ENCODE results near the gene ATP2A3. TPM values are rescaled to one million over a fixed set of nuclear protein-coding genes. Genes with fewer than 3 reads are reported as not detected.
"Not testable (repeated sequence)": the region's sequence is repeated elsewhere in the genome, so short reads cannot be mapped to it uniquely, and the experiment has no call there.

The ATP2A3 gene
- total and polyA plus RNA-seq, 2 donors (not counting 1 experiment from before 2014, with no cell fraction given) = 0.25 to 12.4 TPM

- Histone ChIP-seq H3K4me1 (ENCODE audit: control insufficient read depth, extremely low read depth, insufficient read depth, low read length) (no peaks in the 10 kb centered on the region), H3K27ac (ENCODE audit: insufficient read depth, low read length) (no peak overlapping the region), H3K79me2 (ENCODE audit: control insufficient read depth, insufficient read depth, low read length) (no peaks in the 10 kb centered on the region), H3K9ac (ENCODE audit: insufficient read depth, low read length) (no peak overlapping the region), H3K36me3 (ENCODE audit: control insufficient read depth, insufficient read depth, low read length) (no peaks in the 10 kb centered on the region), H3K9me3 (ENCODE audit: control insufficient read depth, insufficient read depth, low read depth, low read length) (no peaks in the 10 kb centered on the region), H3K4me2 (ENCODE audit: extremely low read depth, insufficient read depth, low read length) (no peak overlapping the region), H3K4me3 (replicated peaks in 1 of 4; ENCODE audit: control extremely low read depth in 1 of 4, insufficient read depth in 1 of 4, low read depth in 3 of 4, low read length in 4 of 4) (no peak overlapping the region), H2AFZ (ENCODE audit: low read length) (no peak overlapping the region), H4K20me1 (ENCODE audit: control insufficient read depth, extremely low read depth, insufficient read depth, low read length) (no peaks in the 10 kb centered on the region), H3K27me3 (ENCODE audit: control insufficient read depth, insufficient read depth, low read length) (peaks cover 2% of the 10 kb centered on the region)
- DNase-seq (ENCODE audit: low read depth in 2 of 2) = no peak
- TF ChIP-seq EZH2 (IDR thresholded peaks at IDR 0.05; ENCODE audit: low read length, missing control alignments) (no peak), CTCF (conservative IDR thresholded peaks at IDR 0.05 in 1 of 2, IDR thresholded peaks at IDR 0.05 in 1 of 2; ENCODE audit: low read depth in 1 of 2, low read length in 2 of 2) (no peak)
Observed at GRCh38 chr17:3994221-3994576, 30.0 kb upstream of the ATP2A3 start.

GRCh38 chr17:3993493-3994220 is 29.4 kb upstream of the ATP2A3 start:
- TF ChIP-seq CTCF (conservative IDR thresholded peaks at IDR 0.05 in 1 of 2, IDR thresholded peaks at IDR 0.05 in 1 of 2; ENCODE audit: low read depth in 1 of 2, low read length in 2 of 2) (no peak), EZH2 (IDR thresholded peaks at IDR 0.05; ENCODE audit: low read length, missing control alignments) (no peak)
- H3K9me3 ChIP-seq (ENCODE audit: control insufficient read depth, insufficient read depth, low read depth, low read length) = no peaks in the 10 kb centered on the region
- H3K4me3 ChIP-seq (replicated peaks in 1 of 4; ENCODE audit: control extremely low read depth in 1 of 4, insufficient read depth in 1 of 4, low read depth in 3 of 4, low read length in 4 of 4) = no peak overlapping the region
- H3K27me3 ChIP-seq (ENCODE audit: control insufficient read depth, insufficient read depth, low read length) = peaks cover 2% of the 10 kb centered on the region
- no peak overlapping the region for H3K4me2 ChIP-seq (ENCODE audit: extremely low read depth, insufficient read depth, low read length)
- H2AFZ ChIP-seq (ENCODE audit: low read length) = no peak overlapping the region
- H3K4me1 ChIP-seq (ENCODE audit: control insufficient read depth, extremely low read depth, insufficient read depth, low read length) = no peaks in the 10 kb centered on the region
- no peaks in the 10 kb centered on the region for H3K36me3 ChIP-seq (ENCODE audit: control insufficient read depth, insufficient read depth, low read length)
- H3K9ac ChIP-seq (ENCODE audit: insufficient read depth, low read length) = no peak overlapping the region
- peak in 1 of 2 donors; percentile 16 for DNase-seq (ENCODE audit: low read depth in 2 of 2)
- no peaks in the 10 kb centered on the region for H4K20me1 ChIP-seq (ENCODE audit: control insufficient read depth, extremely low read depth, insufficient read depth, low read length)
- H3K27ac ChIP-seq (ENCODE audit: insufficient read depth, low read length) = no peak overlapping the region
- H3K79me2 ChIP-seq (ENCODE audit: control insufficient read depth, insufficient read depth, low read length) = no peaks in the 10 kb centered on the region

- Histone ChIP-seq H3K36me3 (ENCODE audit: control insufficient read depth, insufficient read depth, low read length) (no peaks in the 10 kb centered on the region), H3K27me3 (ENCODE audit: control insufficient read depth, insufficient read depth, low read length) (peaks cover 2% of the 10 kb centered on the region), H3K9ac (ENCODE audit: insufficient read depth, low read length) (no peak overlapping the region), H3K4me1 (ENCODE audit: control insufficient read depth, extremely low read depth, insufficient read depth, low read length) (no peaks in the 10 kb centered on the region), H3K4me3 (replicated peaks in 1 of 4; ENCODE audit: control extremely low read depth in 1 of 4, insufficient read depth in 1 of 4, low read depth in 3 of 4, low read length in 4 of 4) (no peak overlapping the region), H2AFZ (ENCODE audit: low read length) (no peak overlapping the region), H3K4me2 (ENCODE audit: extremely low read depth, insufficient read depth, low read length) (no peak overlapping the region), H3K27ac (ENCODE audit: insufficient read depth, low read length) (no peak overlapping the region), H3K9me3 (ENCODE audit: control insufficient read depth, insufficient read depth, low read depth, low read length) (no peaks in the 10 kb centered on the region), H4K20me1 (ENCODE audit: control insufficient read depth, extremely low read depth, insufficient read depth, low read length) (no peaks in the 10 kb centered on the region), H3K79me2 (ENCODE audit: control insufficient read depth, insufficient read depth, low read length) (no peaks in the 10 kb centered on the region)
- TF ChIP-seq CTCF (conservative IDR thresholded peaks at IDR 0.05 in 1 of 2, IDR thresholded peaks at IDR 0.05 in 1 of 2; ENCODE audit: low read depth in 1 of 2, low read length in 2 of 2) = no peak
- TF ChIP-seq EZH2 (IDR thresholded peaks at IDR 0.05; ENCODE audit: low read length, missing control alignments) = no peak
- DNase-seq (ENCODE audit: low read depth in 2 of 2) = no peak
Observed at GRCh38 chr17:3992370-3992769, 28.1 kb upstream of the ATP2A3 start.

- not testable (repeated sequence) for H3K4me2 ChIP-seq (ENCODE audit: extremely low read depth, insufficient read depth, low read length); H3K27me3 ChIP-seq (ENCODE audit: control insufficient read depth, insufficient read depth, low read length); H3K4me1 ChIP-seq (ENCODE audit: control insufficient read depth, extremely low read depth, insufficient read depth, low read length); H3K9me3 ChIP-seq (ENCODE audit: control insufficient read depth, insufficient read depth, low read depth, low read length); H3K27ac ChIP-seq (ENCODE audit: insufficient read depth, low read length); H3K9ac ChIP-seq (ENCODE audit: insufficient read depth, low read length); DNase-seq (ENCODE audit: low read depth in 2 of 2); H2AFZ ChIP-seq (ENCODE audit: low read length); H3K36me3 ChIP-seq (ENCODE audit: control insufficient read depth, insufficient read depth, low read length); H3K4me3 ChIP-seq (replicated peaks in 1 of 4; ENCODE audit: control extremely low read depth in 1 of 4, insufficient read depth in 1 of 4, low read depth in 3 of 4, low read length in 4 of 4); H3K79me2 ChIP-seq (ENCODE audit: control insufficient read depth, insufficient read depth, low read length); H4K20me1 ChIP-seq (ENCODE audit: control insufficient read depth, extremely low read depth, insufficient read depth, low read length)
Observed at GRCh38 chr17:3991699-3992098, 27.5 kb upstream of the ATP2A3 start.

Measured in fibroblast of lung (primary cell).